SK-N-SH (cell line): ENCODE results near the gene PPP1R14B.

Experiments
- CTCF ChIP-seq: fragments of 200-600 bp; sonication (generic); IDR thresholded peaks from 2 replicates; pipeline ENCODE4 v1.6.1; 2017; ENCODE audit warnings: antibody characterized with exemption, mild to moderate bottlenecking, moderate library complexity
- EZH2phosphoT487 ChIP-seq: fragments of 200-600 bp; sonication (generic); IDR thresholded peaks from 2 replicates; pipeline ENCODE4 v1.6.1; 2017; ENCODE audit warnings: low read depth, mixed run types, mild to moderate bottlenecking, antibody characterized with exemption, moderate library complexity, borderline replicate concordance
- MAX ChIP-seq: IDR thresholded peaks from 2 replicates; pipeline ENCODE4 v1.4.0; 2012; ENCODE audit warnings: low read depth
- NFIC ChIP-seq: IDR thresholded peaks from 2 replicates; pipeline ENCODE4 v1.4.0; 2012; ENCODE audit warnings: borderline replicate concordance
- NRF1 ChIP-seq: IDR thresholded peaks from 2 replicates; pipeline ENCODE4 v1.6.1; 2012; ENCODE audit warnings: low read depth, mild to moderate bottlenecking, low read length
- POLR2AphosphoS5 ChIP-seq: IDR thresholded peaks from 2 replicates; pipeline ENCODE4 v1.6.1; 2012; ENCODE audit warnings: low read depth, low read length
- TEAD4 ChIP-seq: IDR thresholded peaks from 2 replicates; pipeline ENCODE4 v1.4.0; 2012; ENCODE audit warnings: mild to moderate bottlenecking, borderline replicate concordance; ENCODE audit not compliant: insufficient read depth
- USF1 ChIP-seq: IDR thresholded peaks from 2 replicates; pipeline ENCODE4 v1.4.0; 2012; ENCODE audit warnings: low read depth, borderline replicate concordance

- no peak for TF ChIP-seq POLR2AphosphoS5
- no peak; the same call in 1 of the 2 replicates for TF ChIP-seq CTCF
- TF ChIP-seq NRF1, result no peak
- TF ChIP-seq MAX, result no peak
- TF ChIP-seq NFIC, result no peak
- TF ChIP-seq USF1, result no peak
- TF ChIP-seq TEAD4, result no peak
- TF ChIP-seq EZH2phosphoT487, result no peak
Observed at GRCh38 chr11:64216879-64217278, 29.9 kb downstream of the PPP1R14B start.
